Measurements from ENCODE around the gene DCUN1D1. TPM values are rescaled to one million over a fixed set of nuclear protein-coding genes. Genes with fewer than 3 reads are reported as not detected.

Gene DCUN1D1
- total and polyA plus RNA-seq, 10 of the 15 experiments (the other 5 are each of a cell fraction or from before 2014, with no cell fraction given) = 19.8 to 47.4 (median 30.8) TPM

DNA sequence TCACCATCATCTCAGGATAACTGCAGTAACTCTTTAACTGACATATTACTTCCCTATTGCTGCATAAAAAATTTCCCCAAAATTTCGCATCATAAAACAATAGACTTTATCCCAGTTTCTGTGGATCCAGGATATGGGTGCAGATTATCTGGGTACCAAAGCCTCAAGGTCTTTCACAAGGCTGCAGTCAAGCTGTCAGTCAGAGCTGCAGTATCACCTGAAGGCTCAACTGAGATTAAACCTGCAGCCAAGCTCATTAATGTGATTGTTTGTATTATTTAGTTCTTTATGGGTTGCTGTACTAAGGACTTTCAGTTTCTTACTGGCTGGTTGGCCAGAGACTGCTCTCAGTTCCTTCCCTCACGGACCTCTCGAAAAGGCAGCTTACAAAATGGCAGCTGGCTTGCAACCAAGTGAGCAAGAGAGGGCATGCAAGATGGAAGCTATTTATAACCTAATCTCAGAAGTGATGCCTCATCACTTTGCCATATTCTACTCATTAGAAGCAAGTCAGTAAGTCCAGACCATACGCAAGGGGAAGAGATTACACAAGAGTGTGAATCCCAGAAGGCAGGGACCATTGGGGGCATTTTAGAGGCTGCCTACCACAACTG lies 54.9 kb downstream of the DCUN1D1 start:
- Histone ChIP-seq H3K9me3 (replicated peaks; ENCODE audit: control insufficient read depth, insufficient read depth, low read length) (no peaks in the 10 kb centered on the region), H3K36me3 (ENCODE audit: control insufficient read depth in 2 of 2, insufficient read depth in 2 of 2, low read length in 1 of 2) (peaks cover 0 to 4% of the 10 kb centered on the region in 2 experiments; a peak in 1 of 4 replicates), H3K9ac (ENCODE audit: control insufficient read depth, insufficient read depth, low read length) (no peak overlapping the region), H3K4me2 (ENCODE audit: control insufficient read depth, insufficient read depth) (peak overlapping the region; percentile 36; the same call in 1 of the 2 replicates), H3K4me3 (no peak overlapping the region), H3K27ac (ENCODE audit: control insufficient read depth, insufficient read depth) (peak overlapping the region; percentile 14; the same call in 1 of the 2 replicates), H2AFZ (ENCODE audit: control insufficient read depth, low read depth, low read length) (peak overlapping the region; percentile 20; the same call in 1 of the 2 replicates), H3K4me1 (ENCODE audit: control insufficient read depth, insufficient read depth, low read length) (peaks cover 9% of the 10 kb centered on the region; the same call in 1 of the 2 replicates), H4K20me1 (ENCODE audit: control insufficient read depth, insufficient read depth) (no peaks in the 10 kb centered on the region), H3K27me3 (replicated peaks in 1 of 2; ENCODE audit: control insufficient read depth in 2 of 2, insufficient read depth in 2 of 2, low read length in 1 of 2) (no peaks in the 10 kb centered on the region), H3K79me2 (ENCODE audit: control insufficient read depth, insufficient read depth, low read length) (no peaks in the 10 kb centered on the region)
- peak; percentile 92 for DNase-seq (ENCODE audit: low read depth, low spot score)
- peak; percentile 91 for FAIRE-seq
- TSS peak; percentile 42 for BruUV-seq (replicated peaks)
- in situ Hi-C loops (cut with MboI) = no loop called here
- ChIA-PET SMC1A (ENCODE audit: uncharacterized antibody, unreplicated experiment) (interaction anchor here (0.6 to 3.5 kb wide), 20 partner anchors 9 to 236 kb away, joined by 3 to 34 read pairs (median 4); no protein-coding TSS in a partner anchor), POLR2A (interaction anchor here (1.1 to 1.2 kb wide), 4 partner anchors 9 to 128 kb away, joined by 3 to 5 read pairs (median 4); no protein-coding TSS in a partner anchor), CTCF (interaction anchor here (0.5 to 2.1 kb wide), 5 partner anchors 10 to 242 kb away, joined by 3 to 8 read pairs (median 3); no protein-coding TSS in a partner anchor), RAD21 (ENCODE audit: unreplicated experiment) (interaction anchor here (0.8 to 2.7 kb wide), 10 partner anchors 9 to 211 kb away, joined by 3 to 20 read pairs (median 4); no protein-coding TSS in a partner anchor)
- intact Hi-C loops (cut with micrococcal nuclease; ENCODE audit: unreplicated experiment) = no loop called here
- WGBS (ENCODE audit: insufficient coverage, insufficient replicate concordance, low lambda C conversion rate, missing lambda C conversion rate) = 12% methylated on average over 4 of the region's 4 CpGs
- ATAC-seq = peak; percentile 97
- TF ChIP-seq MTA3 (IDR thresholded peaks at IDR 0.05; ENCODE audit: borderline replicate concordance, low read length) (no peak), ESRRA (IDR thresholded peaks at IDR 0.05; ENCODE audit: low read length) (no peak), MYB (IDR thresholded peaks at IDR 0.05; ENCODE audit: borderline replicate concordance, low read depth, low read length) (no peak), GABPA (IDR thresholded peaks at IDR 0.05; ENCODE audit: low read depth) (no peak), BCL11A (IDR thresholded peaks at IDR 0.05; ENCODE audit: low read depth, low read length) (no peak), RFX5 (IDR thresholded peaks at IDR 0.05; ENCODE audit: low read depth, low read length) (0 out of 2 replicates have a peak, but pooled peaks have one; percentile 21), POU2F2 (IDR thresholded peaks at IDR 0.05; ENCODE audit: borderline replicate concordance, low read depth, low read length) (peak; percentile 38; the same call in 1 of the 3 replicates), POLR2AphosphoS2 (IDR thresholded peaks at IDR 0.05; ENCODE audit: low read depth, low read length) (no peak), SIX5 (IDR thresholded peaks at IDR 0.05; ENCODE audit: low read depth, low read length, severe bottlenecking) (no peak), NR2C1 (IDR thresholded peaks at IDR 0.05) (no peak), CREM (IDR thresholded peaks at IDR 0.05; ENCODE audit: low read depth) (no peak), PAX8 (IDR thresholded peaks at IDR 0.05) (no peak), BACH1 (IDR thresholded peaks at IDR 0.05; ENCODE audit: borderline replicate concordance) (no peak; the same call in 1 of the 2 replicates), PAX5 (IDR thresholded peaks at IDR 0.05; ENCODE audit: borderline replicate concordance, low read depth, low read length) (peak; percentile 44; the same call in 1 of the 2 replicates)
- TF ChIP-seq, protein P1, sequence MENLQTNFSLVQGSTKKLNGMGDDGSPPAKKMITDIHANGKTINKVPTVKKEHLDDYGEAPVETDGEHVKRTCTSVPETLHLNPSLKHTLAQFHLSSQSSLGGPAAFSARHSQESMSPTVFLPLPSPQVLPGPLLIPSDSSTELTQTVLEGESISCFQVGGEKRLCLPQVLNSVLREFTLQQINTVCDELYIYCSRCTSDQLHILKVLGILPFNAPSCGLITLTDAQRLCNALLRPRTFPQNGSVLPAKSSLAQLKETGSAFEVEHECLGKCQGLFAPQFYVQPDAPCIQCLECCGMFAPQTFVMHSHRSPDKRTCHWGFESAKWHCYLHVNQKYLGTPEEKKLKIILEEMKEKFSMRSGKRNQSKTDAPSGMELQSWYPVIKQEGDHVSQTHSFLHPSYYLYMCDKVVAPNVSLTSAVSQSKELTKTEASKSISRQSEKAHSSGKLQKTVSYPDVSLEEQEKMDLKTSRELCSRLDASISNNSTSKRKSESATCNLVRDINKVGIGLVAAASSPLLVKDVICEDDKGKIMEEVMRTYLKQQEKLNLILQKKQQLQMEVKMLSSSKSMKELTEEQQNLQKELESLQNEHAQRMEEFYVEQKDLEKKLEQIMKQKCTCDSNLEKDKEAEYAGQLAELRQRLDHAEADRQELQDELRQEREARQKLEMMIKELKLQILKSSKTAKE (IDR thresholded peaks at IDR 0.05; ENCODE audit: low read depth, poor library complexity, severe bottlenecking) = peak; percentile 40
- TF ChIP-seq, protein P2, sequence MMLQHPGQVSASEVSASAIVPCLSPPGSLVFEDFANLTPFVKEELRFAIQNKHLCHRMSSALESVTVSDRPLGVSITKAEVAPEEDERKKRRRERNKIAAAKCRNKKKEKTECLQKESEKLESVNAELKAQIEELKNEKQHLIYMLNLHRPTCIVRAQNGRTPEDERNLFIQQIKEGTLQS (IDR thresholded peaks at IDR 0.05; ENCODE audit: borderline replicate concordance, extremely low read depth, low read depth, low read length) = no peak
- TF ChIP-seq, protein P3, sequence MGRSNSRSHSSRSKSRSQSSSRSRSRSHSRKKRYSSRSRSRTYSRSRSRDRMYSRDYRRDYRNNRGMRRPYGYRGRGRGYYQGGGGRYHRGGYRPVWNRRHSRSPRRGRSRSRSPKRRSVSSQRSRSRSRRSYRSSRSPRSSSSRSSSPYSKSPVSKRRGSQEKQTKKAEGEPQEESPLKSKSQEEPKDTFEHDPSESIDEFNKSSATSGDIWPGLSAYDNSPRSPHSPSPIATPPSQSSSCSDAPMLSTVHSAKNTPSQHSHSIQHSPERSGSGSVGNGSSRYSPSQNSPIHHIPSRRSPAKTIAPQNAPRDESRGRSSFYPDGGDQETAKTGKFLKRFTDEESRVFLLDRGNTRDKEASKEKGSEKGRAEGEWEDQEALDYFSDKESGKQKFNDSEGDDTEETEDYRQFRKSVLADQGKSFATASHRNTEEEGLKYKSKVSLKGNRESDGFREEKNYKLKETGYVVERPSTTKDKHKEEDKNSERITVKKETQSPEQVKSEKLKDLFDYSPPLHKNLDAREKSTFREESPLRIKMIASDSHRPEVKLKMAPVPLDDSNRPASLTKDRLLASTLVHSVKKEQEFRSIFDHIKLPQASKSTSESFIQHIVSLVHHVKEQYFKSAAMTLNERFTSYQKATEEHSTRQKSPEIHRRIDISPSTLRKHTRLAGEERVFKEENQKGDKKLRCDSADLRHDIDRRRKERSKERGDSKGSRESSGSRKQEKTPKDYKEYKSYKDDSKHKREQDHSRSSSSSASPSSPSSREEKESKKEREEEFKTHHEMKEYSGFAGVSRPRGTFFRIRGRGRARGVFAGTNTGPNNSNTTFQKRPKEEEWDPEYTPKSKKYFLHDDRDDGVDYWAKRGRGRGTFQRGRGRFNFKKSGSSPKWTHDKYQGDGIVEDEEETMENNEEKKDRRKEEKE (IDR thresholded peaks at IDR 0.05) = no peak
- TF ChIP-seq, protein P4, sequence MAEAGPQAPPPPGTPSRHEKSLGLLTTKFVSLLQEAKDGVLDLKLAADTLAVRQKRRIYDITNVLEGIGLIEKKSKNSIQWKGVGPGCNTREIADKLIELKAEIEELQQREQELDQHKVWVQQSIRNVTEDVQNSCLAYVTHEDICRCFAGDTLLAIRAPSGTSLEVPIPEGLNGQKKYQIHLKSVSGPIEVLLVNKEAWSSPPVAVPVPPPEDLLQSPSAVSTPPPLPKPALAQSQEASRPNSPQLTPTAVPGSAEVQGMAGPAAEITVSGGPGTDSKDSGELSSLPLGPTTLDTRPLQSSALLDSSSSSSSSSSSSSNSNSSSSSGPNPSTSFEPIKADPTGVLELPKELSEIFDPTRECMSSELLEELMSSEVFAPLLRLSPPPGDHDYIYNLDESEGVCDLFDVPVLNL (IDR thresholded peaks at IDR 0.05; ENCODE audit: low read depth, low read length) = no peak
